Stimulated activated CD8-positive, alpha-beta memory T cell treated with anti-CD3 and anti-CD28 coated beads, Interleukin-12 subunit alpha, Interleukin-12 subunit beta, amount 100 ng/mL, for 24 hours (primary cell): ENCODE measurements around the gene HIBADH.

Experiments used
- DNase-seq: peaks from one replicate; pipeline ENCODE4 v3.0.0-alpha.2; 2020; ENCODE audit errors: extremely low read depth

The HIBADH gene

DNA sequence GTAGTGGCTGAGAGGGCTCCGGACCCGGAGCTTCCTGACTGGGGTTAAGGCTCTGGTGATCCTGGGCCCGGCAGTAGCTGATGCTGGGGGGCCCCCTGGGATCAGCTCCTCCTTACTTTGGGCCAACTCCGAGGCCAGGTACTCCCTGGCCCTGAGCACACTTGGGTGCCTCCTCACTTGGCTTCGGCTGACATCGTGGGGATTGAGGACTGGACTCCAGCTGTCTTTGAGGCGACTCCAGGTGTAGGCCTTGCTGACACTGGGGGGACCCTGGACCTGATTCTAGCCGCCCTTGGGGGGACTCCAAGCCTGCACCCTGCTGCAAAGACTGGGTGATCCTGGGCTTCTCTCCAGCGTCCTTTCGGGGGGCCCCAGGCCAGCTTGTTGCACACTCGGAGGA, 170.5 kb downstream of the HIBADH start:
- no peak for DNase-seq

DNA sequence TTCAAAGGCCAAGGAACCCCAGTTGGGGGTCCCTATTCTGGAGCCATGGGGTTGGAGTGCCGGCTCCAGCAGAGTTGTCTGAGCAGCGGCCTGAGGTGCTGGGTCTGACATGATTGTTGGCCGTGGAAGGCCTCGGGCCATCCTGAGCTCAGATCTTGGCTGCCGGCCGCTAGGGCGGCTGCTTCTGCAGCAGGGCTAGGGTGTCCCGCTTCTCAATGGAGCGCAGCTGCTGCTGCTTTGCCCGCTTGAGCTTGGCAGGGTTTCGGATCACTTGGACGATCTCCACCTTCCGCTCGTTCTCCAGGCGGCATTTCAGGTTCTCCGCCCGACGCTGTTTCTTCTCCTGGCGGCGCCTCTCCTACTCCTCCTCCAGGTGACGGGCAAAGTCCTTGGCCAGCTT, 171.1 kb downstream of the HIBADH start:
- DNase-seq = no peak

DNA sequence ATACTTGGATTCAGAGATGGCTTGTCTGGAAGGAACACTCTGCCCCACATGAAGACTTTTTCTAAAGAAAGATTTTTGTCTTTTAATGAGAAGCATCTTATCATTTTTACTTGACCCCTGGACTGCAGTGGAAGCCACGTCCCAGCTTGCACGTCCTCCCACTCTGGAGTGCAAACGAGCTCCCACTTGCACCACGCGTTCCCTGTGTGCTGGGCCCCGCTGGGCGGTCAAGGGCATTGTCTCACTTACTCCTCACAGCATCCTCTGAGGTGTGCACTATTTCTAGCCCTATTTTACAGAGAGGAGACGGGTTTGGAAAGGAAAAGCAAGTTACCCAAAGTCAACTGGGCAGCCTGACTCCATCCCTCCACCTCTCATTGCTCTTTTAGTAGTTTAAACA, 175.2 kb downstream of the HIBADH start:
- DNase-seq = no peak

DNA sequence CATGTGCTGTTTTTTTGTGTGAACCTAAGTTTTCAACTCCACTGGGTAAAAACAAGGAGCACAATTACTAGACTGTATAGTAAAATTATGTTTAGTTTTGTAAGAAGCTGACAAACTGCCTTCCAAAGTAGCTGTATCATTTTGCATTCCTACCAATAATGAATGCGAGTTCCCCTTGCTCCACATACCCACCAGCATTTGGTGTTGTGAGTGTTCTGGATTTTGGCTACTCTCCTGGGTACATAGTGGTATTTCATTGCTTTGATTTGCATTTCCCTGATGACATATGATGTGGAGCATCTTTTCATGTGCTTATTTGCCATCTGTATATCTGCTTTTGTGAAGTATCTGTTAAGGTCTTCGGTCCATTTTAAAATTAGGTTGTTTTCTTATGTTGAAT, 178.2 kb downstream of the HIBADH start:
- no peak for DNase-seq

- no peak for DNase-seq
These were observed 180.5 kb downstream of the HIBADH start for GRCh38 chr7:27482219-27482618.

DNA sequence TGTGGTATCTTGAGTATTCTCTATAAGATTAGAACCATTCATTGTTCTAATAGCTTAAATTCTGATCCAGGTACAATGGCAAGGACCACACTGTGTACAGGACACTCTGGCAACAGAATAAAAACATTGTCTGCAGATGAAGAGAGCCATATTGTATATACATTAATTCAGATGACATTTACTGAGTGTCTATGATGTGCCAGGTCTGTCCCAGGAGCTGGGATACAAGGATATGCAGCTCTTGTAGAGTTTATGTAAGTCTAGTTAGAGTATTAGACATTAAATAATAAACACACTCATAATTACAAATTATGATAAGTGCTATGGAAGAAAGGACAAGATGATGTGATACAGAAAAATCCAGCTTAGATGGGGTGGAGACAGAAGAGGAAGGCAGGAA, 184.1 kb downstream of the HIBADH start:
- no peak for DNase-seq

DNA sequence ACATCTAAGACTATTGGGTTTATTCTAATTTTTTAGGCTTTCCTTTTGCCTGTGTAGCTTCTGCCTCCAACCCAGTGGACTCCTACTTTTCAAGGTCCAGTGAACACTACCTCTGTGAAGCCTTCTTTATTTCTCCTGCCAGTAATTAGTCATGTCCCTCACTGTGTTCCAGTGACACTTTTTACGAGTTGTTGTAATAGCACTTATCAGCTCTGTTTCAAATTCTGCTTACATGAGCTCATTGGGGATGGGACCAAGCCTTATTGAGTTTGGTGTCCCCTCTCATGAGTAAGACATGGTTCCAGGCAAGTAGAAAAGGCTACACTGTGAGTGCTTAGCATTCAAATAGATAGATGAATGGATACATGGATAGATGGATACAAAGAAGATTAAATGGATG, 184.6 kb downstream of the HIBADH start:
- no peak for DNase-seq

DNA sequence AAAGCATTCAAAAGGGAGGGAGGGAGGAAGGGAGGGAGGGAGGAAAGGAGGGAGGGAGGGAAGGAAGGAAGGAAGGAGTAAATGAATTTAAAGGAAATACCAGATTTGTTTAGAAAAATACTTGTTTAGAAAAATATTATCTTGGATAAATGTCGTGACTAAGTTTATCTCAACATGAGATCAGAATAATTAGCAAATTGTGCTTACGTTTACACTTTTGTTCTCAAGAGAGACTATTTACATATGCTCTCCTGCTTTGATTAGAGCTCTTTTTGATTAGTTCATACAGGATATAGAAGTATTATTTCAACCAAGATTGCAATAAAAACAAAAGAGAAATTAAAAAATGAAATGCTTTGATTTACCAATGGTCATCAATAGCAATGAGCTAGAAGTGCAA, 186.2 kb downstream of the HIBADH start:
- DNase-seq = no peak
